HG02571 (cell line): ENCODE measurements around the gene CRB3.

Experiments used
- ATAC-seq: cut with Tn5 transposase; IDR thresholded peaks from one replicate; pipeline ENCODE4 v1.9.1; 2021; ENCODE audit warnings: mild to moderate bottlenecking, moderate library complexity; ENCODE audit not compliant: unreplicated experiment

The CRB3 gene

DNA sequence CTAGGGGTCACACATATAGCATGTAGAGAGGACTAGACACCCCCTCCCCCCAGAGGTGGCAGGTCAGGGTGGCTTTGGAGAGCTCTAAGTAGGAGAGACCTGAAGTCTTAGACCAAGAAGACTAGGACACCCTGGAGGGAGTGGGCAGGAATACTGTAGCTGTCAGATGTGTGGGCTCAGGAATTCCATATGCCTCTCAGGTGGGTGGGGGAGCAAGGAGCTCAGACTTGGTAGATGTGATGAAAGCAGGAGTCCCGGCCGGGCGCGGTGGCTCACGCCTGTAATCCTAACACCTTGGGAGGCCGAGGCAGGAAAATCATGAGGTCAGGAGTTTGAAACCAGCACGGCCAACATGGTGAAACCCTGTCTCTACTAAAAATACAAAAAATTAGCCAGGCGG is 1.6 kb downstream of the CRB3 start:
- no peak for ATAC-seq

DNA sequence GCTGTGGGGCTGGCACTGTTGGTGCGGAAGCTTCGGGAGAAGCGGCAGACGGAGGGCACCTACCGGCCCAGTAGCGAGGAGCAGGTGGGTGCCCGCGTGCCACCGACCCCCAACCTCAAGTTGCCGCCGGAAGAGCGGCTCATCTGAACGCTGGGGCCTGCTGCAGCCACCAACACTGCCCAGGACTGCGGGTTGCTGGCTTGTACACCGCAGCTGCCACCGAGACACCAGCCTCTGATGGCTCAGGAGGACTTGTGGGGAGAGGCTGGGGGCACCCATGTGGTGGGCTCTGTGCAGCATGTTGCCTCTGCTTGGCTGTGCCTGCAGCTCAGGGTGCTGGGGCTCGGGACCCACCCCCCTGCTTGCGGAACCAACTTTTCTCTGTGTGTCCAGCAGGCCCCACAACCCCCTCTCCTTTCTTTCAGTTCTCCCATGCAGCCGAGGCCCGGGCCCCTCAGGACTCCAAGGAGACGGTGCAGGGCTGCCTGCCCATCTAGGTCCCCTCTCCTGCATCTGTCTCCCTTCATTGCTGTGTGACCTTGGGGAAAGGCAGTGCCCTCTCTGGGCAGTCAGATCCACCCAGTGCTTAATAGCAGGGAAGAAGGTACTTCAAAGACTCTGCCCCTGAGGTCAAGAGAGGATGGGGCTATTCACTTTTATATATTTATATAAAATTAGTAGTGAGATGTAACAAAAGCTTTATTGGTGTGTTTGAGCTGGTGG is 2.6 kb downstream of the CRB3 start:
- no peak for ATAC-seq

DNA sequence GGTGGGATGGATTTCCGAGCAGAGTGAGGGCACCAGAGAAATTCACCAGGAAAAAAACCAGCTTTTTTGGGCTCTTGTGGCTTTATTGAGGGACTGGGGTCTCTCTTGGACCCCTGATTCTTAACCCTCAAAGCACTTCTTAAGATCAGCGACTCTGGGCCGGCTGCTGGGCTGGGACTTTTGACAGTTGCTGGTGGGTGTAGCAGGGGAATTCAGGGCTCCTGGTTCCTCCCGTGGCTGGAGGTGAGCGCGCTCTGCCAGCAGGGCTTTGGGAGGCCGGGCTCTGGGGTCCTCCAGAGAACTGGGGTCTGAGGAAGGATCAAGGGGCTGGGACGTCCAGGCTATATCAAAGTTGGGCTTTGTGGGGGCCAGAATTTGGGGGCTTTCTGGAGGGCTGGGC is 3.3 kb downstream of the CRB3 start:
- no peak for ATAC-seq

DNA sequence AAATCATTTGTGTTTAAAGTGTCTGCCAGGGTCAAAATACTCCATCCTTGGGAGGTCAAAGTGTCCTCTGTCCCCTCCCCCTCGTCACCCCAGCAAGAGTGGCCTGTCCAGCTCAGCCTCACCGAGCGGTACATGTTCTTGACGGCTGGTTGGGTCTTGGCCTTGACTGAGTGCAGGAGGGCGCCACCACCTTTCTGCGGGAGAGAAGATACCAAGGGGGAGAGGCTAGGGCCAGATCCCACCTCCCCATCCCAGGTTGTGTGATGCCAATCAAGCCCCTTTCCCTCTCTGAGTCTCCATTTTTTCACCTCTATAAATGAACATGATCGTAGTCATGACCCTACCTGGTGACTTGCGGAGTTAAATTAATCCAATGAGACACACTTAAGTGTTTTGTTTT is 6.1 kb downstream of the CRB3 start:
- no peak for ATAC-seq

DNA sequence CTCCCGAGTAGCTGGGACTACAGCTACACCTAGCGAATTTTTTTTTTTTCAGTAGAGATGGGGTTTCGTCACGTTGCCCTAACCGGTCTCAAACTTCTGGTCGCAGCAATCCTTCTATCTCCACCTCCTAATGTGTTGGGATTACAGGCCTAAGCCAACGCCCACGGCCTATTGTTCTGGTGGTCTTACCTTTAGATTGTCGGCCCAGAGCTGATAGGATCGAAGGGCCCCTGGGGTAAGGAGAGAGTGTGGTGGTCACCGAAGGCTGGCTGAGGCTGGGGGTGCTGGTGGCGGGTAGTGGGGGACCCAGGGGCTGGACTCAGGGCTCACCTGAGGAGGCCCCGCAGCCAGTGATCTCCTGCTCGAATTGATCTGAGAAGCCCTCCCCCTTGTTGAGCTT is 7.0 kb downstream of the CRB3 start:
- ATAC-seq: no peak

DNA sequence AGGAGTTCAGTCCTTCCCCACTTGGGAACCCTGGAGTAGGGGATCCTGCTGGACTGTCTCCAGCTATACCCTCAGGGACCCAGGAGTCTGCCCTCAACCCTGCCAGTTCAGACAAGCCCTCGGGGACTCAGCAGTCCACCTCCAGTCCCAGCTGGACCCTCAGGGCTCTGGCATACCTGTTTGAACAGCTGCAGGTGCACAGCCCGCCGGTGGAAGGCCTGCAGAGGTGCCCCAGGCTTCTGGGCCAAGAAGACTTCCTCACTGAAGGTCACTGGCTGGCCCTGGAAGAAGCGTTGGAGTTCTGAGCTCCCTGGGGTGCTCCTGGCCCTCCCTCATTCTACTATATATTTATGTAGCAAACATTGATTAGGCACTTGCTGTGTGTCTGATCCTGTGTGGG is 8.6 kb downstream of the CRB3 start:
- ATAC-seq: no peak

DNA sequence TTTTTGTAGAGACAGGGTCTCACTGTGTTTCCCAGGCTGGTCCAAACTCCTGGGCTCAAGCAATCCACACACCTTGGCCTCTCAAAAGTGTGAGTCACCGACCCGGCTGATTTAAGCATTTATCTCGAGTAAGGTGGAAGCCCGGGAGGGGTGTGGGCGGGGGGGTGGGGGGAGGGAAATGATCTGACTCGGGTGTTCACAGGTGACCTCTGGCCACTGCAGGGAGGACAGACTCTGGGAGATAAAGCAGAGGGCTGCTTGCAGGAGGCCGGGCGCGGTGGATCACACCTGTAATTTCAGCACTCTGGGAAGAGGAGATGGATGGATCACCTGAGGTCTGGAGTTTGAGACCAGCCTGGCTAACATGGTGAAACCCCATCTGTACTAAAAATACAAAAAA is 9.6 kb downstream of the CRB3 start:
- ATAC-seq: no peak

DNA sequence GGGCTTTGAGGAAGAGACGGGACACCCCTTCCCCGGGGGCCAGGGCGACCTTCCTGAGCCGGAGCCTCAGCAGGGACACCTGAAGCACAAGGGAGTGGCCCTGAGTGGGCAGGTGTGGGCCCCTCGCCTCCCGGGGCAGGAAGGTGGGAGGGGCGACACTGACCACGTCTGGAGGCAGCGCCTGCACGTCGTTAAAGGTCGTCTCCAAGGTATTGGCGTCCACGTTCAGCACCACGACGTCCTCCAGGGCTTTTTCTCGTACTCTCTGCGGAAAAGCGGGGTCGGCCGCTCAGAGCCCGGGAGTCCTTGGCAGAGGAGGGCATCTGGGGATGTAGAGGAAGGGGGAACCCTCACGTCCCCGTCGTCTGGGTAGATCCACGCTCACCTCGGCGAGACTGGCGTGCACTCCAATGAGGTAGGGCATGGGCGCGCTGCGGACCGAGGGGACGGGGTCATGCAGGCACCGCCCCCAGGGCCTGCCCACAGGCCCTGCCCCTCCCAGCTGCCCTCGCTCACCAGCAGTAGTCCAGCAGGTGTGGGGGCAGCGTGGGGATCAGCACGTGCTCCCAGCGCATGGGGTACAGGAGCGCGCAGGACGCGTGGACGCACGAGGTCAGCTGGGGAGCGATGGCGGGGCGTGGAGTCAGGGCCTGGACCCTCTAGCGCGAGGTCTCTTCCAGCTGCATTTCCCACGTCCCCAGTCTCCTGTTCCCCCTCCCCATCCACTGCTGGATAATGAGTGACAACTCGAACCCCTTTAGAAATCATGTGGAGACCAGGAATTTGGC is 11.4 kb downstream of the CRB3 start:
- no peak for ATAC-seq

DNA sequence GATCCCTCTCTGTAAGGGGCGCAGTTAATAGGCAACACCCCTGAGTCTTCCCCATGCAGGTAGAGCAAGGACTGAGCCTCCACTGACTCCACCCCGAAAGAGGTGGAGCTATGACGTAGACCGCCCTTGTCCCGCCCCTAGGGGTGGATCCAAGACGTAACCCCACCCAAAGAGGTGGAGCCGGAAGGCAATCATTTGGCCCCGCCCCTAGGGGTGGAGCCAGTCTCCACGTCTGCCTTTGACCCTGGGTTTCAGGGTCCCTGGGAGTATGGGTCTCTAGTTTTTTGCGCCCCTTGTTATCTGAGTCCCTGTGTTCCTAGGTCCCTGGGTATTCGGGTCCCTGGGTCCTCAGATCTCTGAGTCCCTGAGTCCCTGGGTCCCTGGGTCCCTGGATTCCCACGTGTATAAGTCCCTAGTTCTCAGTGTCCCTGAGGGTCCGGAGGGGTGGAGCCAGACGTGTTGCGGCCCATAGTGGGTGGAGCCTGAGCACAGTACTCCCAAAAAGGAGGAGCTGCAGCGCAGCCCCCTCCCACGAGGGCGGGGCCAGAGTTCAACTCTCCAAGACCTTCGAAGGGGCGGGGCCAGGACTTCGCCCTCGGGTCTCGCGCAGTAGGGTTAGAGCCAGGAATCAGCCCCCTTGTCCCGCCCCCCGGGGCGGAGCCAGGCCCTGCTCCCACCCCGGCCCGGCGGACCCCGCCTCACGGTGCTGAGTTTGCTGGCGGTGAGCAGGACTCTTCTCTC is 12.3 kb downstream of the CRB3 start:
- no peak for ATAC-seq

DNA sequence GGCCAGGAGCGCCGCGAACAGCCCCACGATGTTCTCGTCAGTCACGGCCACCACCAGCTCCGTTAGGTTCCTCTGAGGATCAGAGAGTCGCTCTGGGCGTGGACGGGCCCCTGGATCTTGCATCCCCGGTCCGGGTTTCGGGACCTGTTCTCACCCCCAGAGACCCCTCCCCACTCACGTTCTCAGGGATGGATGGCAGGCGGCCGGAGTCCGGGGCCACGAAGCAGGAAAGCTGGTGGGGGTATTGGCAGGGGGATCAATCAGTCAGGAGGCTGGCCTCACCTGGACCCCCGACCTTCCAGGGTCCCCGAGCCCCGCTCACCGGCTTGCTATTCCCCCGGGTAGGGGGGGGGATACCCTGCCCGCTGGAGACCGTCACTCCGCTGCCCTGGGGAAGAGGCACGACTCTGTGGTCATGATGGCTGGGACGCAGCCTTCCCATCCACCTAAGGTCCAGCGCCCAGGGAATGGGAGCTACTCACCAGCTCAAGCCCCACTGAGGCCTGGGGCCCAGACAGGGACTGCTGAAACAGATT is 12.9 kb downstream of the CRB3 start:
- no peak for ATAC-seq

DNA sequence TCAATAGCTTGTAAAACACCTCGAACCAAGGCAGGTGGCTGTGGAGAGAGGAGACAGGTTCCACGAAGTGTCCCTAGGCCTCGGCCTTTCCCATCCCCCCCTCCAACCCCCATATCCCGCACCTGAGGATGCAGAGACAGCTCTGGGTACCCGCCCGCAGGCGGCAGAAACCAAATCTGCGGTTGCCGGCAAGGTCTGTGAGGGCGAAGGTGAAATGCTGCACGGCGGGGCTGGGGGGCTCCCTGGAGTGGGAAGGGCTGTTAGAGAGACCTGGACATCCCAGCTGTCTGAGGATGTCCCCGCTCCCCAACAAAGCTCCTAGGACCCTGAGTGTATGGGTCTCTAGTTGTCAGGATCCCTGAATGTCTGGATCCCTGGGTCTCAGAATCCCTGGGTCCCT is 14.7 kb downstream of the CRB3 start:
- ATAC-seq: no peak

DNA sequence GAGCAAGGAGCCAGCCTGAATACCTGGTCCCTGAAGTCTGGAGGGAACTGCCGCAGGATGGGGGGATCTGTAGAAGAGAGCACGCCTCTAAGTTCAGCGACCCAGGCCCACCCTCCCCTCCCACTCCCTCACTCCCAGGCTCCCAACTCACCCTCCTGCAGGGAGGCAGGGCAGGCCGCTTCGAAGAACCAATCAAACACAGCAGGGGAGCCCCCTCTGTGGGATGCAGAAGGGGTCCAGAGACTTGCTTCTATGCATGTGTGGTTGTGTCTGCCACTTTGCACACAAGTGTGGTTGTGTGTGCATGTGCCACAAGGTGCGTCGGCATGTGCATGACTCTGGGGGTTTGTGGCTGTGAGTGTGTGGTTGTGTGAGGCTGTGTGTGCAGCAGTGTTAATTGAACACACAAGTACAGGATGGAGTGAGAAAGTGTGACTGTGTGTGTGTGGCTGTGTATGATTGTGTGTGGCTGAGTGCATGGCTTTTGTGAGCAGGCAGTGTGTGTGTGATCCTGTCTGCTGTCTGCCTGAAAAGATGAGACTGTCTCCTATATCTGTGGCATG is 15.8 kb downstream of the CRB3 start:
- ATAC-seq: no peak

DNA sequence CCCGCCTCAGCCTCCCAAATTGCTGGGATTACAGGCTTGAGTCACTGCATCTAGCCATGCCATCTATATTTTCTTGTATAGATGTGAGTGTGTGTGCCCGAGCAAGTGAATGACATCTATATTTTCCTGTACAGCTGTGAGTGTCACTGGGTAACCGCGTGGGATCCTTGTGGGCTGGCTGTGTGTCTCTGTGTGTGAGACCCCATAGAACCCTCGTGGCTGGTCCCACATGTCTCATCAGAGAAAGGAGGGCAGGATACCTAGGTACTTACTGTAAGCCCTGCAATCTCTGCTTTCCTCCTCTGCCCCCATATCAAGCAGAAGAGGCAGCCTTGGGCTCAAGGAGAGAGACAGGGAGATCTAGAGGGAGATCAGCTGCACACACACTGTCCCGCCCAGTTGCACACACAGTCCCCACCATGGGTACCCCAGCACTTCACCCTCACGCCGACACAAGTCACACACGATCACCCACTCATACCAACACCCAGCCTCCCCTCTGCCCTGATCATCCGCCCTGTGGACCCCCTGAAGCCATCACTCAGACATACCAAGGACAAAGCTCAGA is 16.9 kb downstream of the CRB3 start:
- no peak for ATAC-seq

DNA sequence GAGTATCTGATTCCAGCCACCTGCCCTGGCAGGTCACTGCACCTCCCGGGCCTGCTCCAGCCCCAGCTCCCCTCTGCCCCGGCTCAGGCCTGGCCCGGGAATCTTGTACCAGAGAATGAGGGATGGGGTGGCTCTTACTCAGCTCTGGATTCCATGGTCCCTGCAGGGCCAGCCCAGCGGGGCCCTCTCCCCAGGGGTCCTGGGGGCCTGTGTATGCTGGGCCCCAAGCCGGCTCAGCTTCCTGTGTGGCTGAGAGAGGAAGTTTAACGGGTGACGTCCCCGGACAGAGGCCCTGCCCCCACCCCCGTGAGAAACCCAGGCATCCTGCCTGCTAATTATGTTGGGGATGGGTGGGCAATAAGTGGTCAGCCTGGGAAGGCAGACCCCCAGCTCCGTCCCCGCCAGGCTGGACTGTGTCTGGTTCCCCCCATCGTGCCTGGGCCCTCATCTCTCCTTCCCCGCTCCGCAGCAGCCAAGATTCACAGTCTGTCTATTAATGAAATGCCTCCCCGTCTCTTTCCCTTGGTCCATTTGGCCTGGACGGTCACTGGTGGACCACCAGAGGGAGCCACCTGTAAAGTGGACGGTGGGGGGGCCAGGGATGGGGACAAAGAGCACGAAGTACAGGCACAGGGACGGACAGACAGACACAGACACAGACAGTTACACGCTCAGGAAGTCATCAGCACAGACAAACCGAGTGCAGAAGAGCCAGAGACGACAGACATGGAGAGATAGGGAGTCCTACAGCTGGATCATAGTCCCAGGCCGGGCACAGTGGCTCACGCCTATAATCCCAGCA is 17.7 kb downstream of the CRB3 start, which contains the start of gene DENND1C:
Gene DENND1C, minus strand, starts transcription at position 247 of the 802 bp plus-strand sequence. Its CDS starts 92 bp downstream, at position 155.
- no peak for ATAC-seq

DNA sequence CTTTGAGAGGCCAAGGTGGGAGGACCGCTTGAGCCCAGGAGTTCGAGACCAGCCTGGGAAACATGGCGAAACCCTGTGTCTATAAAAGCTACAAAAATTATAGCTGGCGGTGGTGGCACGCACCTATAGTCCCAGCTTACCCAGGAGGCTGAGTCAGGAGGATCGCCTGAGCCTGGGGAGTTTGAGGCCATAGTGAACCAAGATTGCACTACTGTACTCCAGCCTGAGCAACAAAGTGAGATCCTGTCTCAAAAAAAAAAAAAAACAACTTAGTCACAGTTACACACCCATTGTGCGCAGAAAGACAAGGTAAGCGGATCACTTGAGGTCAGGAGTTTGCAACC is 18.2 kb downstream of the CRB3 start:
- ATAC-seq: no peak

DNA sequence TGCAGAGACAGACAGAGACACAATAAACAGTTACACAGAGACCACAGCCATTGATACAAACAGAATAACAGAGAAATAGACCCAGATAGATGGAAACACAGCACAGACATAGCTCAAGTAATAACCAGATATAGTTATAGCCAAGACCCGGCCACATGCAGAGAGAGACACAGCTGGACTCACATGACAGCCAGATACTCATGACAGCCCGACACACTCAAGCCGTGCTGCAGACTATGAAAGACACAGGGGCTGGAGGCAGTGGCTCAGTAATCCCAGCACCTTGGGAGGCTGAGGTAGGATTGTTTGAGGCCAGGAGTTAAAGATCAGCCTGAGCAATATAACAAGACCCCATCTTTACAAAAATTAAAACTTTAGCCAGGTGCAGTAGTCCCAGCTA is 19.2 kb downstream of the CRB3 start:
- no peak for ATAC-seq

DNA sequence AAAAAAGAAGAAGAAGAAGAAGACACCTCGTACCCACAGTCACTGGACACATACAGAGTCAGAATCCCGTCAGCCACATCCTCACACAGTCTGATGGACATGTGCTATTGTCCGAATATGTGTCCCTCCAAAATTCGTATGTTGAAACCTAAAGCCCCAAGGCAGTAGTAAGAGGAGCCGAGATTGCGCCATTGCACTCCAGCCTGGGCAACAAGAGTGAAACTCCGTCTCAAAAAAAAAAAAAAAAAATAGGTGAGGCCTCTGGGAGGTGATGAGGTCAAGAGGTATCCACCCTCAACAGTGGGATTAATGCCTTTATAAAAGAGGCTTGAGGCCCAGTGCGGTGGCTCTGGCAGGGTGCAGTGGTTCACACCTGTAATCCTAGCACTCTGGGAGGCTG is 20.2 kb downstream of the CRB3 start:
- no peak for ATAC-seq

DNA sequence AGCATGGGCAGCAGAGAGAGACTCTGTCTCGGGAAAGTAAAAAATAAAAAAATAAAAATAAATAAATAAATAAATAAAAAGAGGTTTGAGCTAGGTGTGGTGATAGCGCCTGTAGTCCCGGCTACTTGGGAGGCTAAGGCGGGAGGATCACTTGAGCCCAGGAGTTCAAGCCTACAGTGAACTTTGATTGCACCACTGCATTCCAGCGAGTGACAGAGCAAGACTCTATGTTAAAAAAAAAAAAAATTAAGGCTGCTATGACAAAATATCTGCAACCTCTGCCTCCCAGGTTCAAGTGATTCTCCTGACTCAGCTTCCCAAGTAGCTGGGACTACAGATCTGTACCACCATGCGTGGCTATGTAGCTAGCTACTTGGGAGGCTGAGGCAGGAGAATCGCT is 20.8 kb downstream of the CRB3 start:
- no peak for ATAC-seq

DNA sequence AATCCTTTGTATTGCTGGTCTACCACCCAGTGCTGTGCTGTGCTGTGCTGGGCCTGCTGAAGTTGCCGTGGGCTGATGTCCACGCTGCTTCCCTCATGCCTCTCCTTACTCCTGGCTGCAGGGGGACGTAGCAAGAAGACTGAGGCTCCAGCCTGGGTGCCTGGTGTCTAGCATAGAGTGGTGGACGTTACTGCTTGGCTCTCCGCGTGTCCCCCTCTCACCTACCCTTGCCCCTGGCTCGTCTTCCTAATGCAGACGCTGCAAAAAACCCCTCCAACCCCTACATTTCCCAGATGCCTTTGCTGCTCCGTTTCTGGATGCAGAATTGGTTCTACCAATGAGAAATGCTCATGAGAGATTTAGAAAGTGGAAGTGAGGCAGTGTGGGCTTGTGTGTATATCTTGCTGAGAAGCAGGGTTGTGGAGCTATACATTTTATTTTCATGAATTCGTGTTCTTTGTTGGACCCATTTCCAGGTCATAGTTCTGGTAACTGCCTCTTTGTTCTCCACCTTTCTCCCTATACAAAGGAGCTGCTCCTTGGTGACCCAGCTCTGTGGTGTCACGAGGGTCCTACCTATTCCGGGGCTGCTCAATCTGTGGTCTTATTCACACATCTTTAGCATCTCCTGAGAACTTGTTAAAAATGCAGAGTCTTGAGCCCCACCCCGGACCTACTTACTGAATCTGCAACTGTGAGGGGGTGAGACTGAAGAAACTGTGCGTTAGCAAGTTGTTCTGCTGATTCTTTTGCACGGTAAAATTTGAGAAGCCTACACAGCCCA is 25.4 kb downstream of the CRB3 start:
- peak; percentile 51 for ATAC-seq
